Spleen (tissue), 7 donors: Measurements from ENCODE around the gene PRUNE2.

ENCODE experiments used
- POLR2AphosphoS5 ChIP-seq, 3 donors: sonication (generic); formaldehyde crosslinking; IDR thresholded peaks; one replicate each; pipeline ENCODE4 v1.5.1; 2017; ENCODE audit warnings: antibody characterized with exemption in 3 of 3
- TF ChIP-seq, protein P1 (sequence below), 11 experiments: fragments of 200-600 bp in 7 of 11; fragments of 450-650 bp in 4 of 11; sonication (generic) in 4 of 11; IDR thresholded peaks in 8 of 11; conservative IDR thresholded peaks in 3 of 11; 1 replicate in 7 of 11; 2 replicates in 4 of 11; pipeline versions ENCODE4 v1.4.0 to v1.8.0; 2016 to 2021; ENCODE audit warnings: antibody characterized with exemption in 11 of 11, inconsistent platforms in 4 of 11, mild to moderate bottlenecking in 1 of 11
- donor health status: DM: no; HTN: no; CAD: no; lungs with moderate emphysema.
- donor health status: DM: no; HTN: no; CAD: no.
- donor health status: DM: no; HTN: no; CAD: no.

DNA sequence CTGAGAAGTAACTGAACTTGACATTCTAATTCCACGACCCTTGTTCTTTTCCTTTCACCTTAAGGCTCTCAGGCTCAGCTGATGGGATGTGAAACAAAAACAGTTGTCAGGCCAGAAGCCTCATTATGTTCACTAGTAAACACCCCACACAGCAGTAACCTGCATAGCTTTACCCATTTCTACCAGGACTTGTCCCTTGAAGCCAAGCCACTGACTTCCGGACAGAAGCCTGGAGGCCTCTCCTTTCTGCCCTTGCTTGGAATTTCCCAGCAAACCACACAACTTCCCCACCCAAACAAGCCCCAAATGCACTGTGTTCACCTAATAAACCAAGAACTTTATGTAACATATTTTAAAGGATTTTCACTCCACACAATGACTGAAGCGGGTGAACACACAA, 19.6 kb downstream of the PRUNE2 start:
- TF ChIP-seq, protein P1, sequence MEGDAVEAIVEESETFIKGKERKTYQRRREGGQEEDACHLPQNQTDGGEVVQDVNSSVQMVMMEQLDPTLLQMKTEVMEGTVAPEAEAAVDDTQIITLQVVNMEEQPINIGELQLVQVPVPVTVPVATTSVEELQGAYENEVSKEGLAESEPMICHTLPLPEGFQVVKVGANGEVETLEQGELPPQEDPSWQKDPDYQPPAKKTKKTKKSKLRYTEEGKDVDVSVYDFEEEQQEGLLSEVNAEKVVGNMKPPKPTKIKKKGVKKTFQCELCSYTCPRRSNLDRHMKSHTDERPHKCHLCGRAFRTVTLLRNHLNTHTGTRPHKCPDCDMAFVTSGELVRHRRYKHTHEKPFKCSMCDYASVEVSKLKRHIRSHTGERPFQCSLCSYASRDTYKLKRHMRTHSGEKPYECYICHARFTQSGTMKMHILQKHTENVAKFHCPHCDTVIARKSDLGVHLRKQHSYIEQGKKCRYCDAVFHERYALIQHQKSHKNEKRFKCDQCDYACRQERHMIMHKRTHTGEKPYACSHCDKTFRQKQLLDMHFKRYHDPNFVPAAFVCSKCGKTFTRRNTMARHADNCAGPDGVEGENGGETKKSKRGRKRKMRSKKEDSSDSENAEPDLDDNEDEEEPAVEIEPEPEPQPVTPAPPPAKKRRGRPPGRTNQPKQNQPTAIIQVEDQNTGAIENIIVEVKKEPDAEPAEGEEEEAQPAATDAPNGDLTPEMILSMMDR (IDR thresholded peaks at IDR 0.05 in 8 of 11, conservative IDR thresholded peaks at IDR 0.05 in 3 of 11), result no peak
- no peak for TF ChIP-seq POLR2AphosphoS5 (IDR thresholded peaks at IDR 0.05)
